ENCODE data around the gene RNF144B. TPM values are rescaled to one million over a fixed set of nuclear protein-coding genes. Genes with fewer than 3 reads are reported as not detected.

Gene RNF144B
- total and polyA plus RNA-seq, 2 of the 13 experiments (the other 11 are each of a cell fraction or from before 2014, with no cell fraction given): 1.8 to 4.3 TPM

GRCh38 chr6:18393698-18394097 lies 6.5 kb downstream of the RNF144B start (continued):
- no peak for TF ChIP-seq RERE (CRISPR knock-in tag; IDR thresholded peaks at IDR 0.05; ENCODE audit: low read depth)

GRCh38 chr6:18395177-18395855 lies 8.2 kb downstream of the RNF144B start:
- no peak for FAIRE-seq
- TF ChIP-seq ZXDC (CRISPR knock-in tag; IDR thresholded peaks at IDR 0.05): no peak
- ATAC-seq: no peak
- POLR2A ChIA-PET: interaction anchor here (0.9 kb wide), 1 partner anchor 8 kb away, joined by 5 read pairs; the partner anchor contains the start of gene RNF144B
- BruUV-seq (replicated peaks): no TSS peak
- Histone ChIP-seq H2AFZ (ENCODE audit: low read length) (no peak overlapping the region), H3K79me2 (ENCODE audit: insufficient read depth, low read length) (no peaks in the 10 kb centered on the region), H3K36me3 (replicated peaks in 1 of 2; ENCODE audit: control insufficient read depth in 1 of 2, insufficient read depth in 2 of 2, low read length in 2 of 2) (peaks cover 0 to 9% of the 10 kb centered on the region in 2 experiments; a peak in 2 of 5 replicates), H3K4me3 (replicated peaks in 1 of 3; ENCODE audit: insufficient read depth in 1 of 3, low read depth in 2 of 3, low read length in 3 of 3) (no peak overlapping the region), H4K20me1 (ENCODE audit: insufficient read depth, low read length) (no peaks in the 10 kb centered on the region), H3K27me3 (ENCODE audit: control insufficient read depth in 1 of 2, insufficient read depth in 2 of 2, low read length in 2 of 2) (no peaks in the 10 kb centered on the region), H3K4me1 (ENCODE audit: insufficient read depth, low read length) (peaks cover 6% of the 10 kb centered on the region), H3K9ac (ENCODE audit: insufficient read depth, low read depth, low read length) (no peak overlapping the region), H3K4me2 (ENCODE audit: low read depth, low read length) (no peak overlapping the region), H3K9me3 (ENCODE audit: low read length) (no peaks in the 10 kb centered on the region), H3K27ac (ENCODE audit: extremely low read length, insufficient read depth, low read length) (no peak overlapping the region)
- in situ Hi-C loops (cut with HindIII; ENCODE audit: extremely low pct_ligation_motif_present, low pct_unique_long_range_greater_than_20kb): no loop called here
- WGBS (ENCODE audit: low lambda C conversion rate): 89% methylated on average over 2 of the region's 2 CpGs
- intact Hi-C loops (cut with micrococcal nuclease; ENCODE audit: unreplicated experiment): no loop called here
- CTCF ChIA-PET (ENCODE audit: low intra/inter-chr PET ratio, low total read pairs): no interaction called here
- no peak for DNase-seq (ENCODE audit: low spot score)
